GM18502 (cell line): Measurements from ENCODE around the gene TMED1.
"Not testable (repeated sequence)": the region's sequence is repeated elsewhere in the genome, so short reads cannot be mapped to it uniquely, and the experiment has no call there.

Experiments
- ATAC-seq: cut with Tn5 transposase; IDR thresholded peaks from one replicate; pipeline ENCODE4 v1.9.1; 2021; ENCODE audit warnings: mild to moderate bottlenecking; ENCODE audit not compliant: unreplicated experiment, poor library complexity

Gene TMED1

GRCh38 chr19:10835754-10836478, at the start of gene TMED1:
Gene TMED1 (minus strand): TSS chr19:10836212. CDS start chr19:10836191, 21 bp downstream.
- ATAC-seq = peak; percentile 78

GRCh38 chr19:10885201-10886169, 49.5 kb upstream of the TMED1 start:
- ATAC-seq = no peak

DNA sequence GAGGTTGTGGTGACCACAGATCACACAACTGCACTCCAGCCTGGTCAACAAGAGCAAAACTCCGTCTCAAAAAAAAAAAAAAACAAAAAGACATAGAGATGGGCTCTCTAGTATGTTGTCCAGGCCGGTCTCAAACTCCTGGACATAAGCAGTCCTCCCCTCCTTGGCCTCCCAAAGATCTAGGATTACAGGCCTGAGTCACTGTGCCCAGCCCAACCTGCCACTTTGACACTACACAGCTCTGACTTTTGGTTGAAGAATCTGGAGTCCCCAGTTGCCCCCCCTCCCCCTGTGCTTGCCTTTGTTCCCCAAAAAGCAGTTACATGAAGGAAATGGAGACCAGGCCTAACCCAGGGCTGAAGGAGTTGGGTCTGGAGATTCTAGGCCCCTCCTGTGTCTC, 48.3 kb upstream of the TMED1 start:
- no peak for ATAC-seq

GRCh38 chr19:10882108-10882457, 46.1 kb upstream of the TMED1 start:
- no peak for ATAC-seq

DNA sequence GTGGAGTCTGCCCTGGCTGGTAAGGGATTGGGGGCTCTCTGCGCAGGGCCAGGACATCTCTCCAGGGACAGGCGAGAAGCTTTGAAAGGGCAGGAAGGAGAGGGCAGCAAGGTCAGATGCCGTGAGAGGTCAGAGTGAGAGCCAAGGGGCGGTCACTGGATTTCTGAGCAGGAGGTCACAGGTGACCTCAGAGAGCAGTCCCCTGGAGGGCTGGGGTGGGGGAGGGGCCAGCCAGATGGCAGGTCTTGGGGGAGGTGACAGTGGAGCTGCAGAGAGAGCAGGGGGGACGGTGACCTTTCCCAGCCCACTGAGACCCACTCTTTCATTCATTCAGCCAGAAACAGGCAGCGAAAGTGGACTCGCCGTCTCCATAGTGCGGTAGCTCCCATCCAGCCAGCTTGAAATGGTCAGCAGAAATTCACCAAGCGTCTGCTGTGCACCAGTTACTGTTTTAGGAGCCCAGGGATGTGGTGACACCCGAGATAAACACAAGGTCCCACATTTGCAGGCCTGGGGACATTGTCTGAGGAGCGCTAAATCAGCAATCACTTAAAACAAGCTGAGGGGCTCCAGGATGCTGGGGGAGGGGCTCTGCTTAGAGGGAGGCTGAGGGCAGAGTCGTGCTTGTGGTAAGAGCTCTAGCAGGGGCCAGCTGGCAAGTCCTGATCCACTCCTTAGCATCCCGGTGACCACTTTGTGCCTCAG, 45.5 kb upstream of the TMED1 start:
- no peak for ATAC-seq

DNA sequence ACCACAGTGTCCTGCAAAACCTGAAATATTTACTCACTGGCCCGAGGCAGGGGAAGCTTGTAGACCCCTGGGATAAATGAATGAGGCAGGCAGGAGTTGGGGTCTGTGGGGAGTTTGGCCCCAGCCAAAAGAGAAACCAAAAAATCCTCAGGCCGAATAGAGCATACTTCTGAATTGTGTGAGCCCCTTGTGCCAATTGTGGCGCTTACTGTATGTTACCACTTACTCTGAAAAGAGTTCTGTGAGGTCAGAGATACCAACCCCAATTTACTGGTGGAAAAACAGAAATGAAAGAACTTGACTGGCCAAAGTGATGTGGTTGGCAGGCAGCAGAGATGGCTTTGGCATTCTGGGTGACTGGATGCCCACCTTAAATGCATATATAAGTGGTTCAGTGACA, 42.2 kb upstream of the TMED1 start:
- no peak for ATAC-seq

DNA sequence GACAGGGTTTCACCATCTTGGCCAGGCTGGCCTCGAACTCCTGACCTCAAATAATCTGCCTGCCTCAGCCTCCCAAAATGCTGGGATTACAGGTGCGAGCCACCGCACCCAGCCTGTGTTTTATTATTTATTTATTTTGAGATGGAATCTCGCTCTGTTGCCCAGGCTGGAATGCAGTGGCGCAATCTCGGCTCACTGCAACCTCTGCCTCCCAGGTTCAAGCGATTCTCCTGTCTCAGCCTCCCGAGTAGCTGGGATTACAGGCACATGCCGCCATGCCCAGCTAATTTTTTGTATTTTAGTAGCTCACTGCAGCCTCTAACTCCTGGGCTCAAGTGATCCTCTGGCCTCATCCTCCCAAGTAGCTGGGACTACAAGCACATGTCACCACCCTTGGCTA, 41.6 kb upstream of the TMED1 start:
- not testable (repeated sequence) for ATAC-seq

DNA sequence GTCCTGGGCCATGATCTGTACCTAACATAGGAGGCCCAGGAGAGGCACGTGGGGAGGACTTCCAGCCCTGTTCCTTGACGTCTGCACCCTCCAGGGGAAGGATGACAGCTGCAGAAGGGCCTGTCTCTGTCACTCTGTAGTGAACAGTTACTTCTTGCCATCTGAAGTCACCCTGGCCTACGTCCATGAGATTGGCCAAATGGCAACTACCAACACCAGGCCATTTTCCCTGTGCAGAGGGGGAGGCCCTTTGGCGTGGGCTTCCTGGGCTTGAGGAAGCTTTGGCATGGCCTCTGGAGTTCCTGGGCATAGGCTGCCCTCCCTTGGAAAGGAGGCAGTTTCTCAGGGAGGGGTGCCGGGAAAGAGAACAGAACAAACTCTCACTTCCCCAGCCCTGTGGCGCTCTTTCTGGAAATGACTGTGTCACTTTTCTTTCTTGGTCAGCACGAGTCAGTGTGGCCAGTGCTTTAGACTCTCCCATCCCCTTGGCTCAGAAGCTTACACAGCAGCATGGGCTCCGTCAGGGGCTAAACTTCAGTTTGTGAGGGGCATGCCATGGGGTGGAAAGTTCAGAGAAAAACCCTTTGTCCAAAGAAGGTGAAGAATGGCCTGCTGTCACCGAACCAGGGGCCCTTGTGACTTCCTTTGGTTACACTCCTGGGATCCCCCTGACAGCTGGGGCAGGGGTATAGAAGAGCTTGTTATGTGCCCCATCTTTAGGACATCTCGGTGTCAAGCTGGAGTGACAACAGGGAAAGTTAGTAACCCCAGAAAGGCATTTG, 40.6 kb upstream of the TMED1 start:
- peak; percentile 64 for ATAC-seq

DNA sequence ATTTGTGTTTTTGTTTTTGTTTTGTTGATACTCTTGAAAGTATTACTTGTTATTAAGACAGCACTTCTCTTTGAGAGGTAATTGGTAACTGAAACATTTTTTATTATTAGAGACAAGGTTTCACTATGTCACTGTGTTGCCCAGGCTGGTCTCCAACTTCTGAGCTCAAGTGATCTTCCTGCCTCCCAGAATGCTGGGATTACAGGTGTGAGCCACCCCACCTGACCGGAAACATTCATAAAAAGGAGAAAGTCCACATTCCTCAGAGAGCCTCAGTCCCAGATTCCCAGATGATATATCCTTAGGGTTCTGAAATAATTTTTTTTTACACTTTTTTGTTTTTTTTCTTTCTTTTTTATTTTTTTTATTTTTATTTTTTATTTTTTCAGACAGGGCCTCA, 38.0 kb upstream of the TMED1 start:
- ATAC-seq = no peak

DNA sequence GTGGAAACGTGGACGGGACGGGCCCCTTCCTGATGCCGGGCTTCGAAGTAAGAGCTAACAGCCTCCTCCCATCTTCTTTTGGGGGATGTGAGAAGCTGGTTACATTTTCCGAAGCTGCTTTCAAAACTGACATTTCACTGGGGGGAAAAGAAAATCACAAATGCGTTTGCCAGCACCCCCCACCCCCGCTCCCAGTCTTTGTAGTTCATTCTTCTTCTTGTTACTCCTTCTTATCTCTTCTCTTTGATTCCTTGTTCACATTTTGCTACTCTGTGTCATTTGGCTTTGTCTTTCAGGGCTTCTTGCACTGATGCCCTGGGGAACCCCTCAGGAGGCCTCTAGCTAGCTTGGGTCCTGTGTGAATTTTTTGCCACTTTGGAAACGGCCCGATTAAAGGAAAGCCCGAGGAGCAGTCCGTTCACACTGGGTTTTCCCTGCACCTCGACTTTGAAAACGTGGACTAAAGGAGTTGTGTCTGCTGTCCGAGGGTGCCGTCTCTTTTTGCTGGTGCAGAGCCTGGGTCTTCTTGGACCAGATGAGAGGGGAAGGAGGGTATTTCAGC, 36.6 kb upstream of the TMED1 start:
- ATAC-seq = no peak

DNA sequence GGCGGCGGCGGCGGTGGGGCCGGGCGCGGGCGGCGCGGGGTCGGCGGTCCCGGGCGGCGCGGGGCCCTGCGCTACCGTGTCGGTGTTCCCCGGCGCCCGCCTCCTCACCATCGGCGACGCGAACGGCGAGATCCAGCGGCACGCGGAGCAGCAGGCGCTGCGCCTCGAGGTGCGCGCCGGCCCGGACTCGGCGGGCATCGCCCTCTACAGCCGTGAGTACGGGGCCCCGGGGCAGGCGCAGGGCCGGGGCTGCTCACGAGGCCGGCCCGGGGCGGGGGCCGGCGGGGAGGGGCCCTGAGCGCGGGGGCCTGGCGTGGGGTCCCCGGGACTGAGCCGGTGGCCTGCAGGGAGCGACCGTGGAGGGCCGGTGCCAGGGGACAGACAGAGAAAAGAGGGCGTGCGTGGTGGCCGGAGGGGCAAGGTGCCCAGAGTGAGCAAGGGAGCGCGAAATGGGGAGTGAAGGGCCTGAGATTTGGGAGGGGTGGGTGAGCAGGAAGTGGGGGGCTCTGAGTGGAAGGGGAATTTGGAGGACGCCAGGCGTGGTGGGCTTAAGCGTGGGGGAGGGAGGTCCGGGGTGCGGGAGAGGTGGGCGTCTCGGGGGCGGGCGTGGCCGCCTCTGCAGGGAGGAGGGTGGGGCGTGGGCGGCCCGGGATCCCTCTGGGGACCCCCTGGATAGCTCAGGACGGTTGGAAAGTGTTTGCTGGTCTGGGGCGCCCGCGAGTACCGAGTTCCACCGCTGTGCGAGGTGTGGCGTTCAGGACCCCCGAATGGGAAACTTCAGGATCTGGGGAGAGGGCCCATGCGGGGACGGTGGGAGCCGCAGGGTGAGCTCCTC, 35.9 kb upstream of the TMED1 start:
- ATAC-seq = peak; percentile 6

GRCh38 chr19:10870955-10871603, 35.1 kb upstream of the TMED1 start, which contains the start of gene CARM1:
Gene CARM1 (plus strand): TSS chr19:10871553. CDS start chr19:10871703, 150 bp downstream.
- ATAC-seq = peak; percentile 70

DNA sequence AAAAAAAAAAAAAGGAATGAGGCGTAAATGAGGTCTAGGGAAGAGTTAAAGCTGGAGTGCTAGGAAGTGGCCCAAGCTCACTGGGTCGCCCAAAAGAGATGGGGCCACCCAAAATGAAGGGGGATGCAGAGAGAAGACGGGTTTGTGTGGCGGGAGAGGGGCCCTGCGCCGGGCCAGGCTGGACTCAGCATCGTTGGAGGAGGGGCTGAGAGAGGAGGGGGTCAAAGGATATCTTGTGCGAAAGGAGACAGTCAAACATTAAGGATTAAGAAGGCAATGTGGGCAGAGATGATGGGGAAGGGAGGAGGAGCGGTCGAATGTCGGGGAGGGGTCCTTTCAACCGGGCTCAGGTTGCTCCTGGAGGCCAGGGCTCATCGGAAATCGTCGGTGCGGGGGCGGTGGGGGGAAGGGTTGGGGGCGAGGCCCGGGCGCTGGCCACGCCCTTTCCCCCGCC, 34.5 kb upstream of the TMED1 start:
- ATAC-seq = no peak

DNA sequence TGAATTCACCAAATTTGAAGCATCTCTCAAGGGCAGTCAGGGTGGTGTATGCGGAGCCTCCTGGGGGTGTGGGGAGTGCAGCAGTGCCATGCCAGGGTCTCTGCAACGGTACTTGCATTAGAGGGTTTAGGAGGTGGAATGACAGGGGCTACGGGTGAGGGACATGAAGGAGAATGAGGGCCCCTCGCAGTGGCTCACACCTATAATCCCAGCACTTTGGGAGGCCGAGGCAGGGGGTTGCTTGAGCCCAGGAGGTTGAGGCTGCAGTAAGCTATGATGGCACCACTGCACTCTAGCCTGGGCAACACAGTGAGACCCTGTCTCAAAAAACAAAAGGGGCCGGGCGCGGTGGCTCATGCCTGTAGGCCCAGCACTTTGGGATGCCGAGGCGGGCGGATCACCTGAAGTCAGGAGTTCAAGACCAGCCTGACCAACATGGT, 33.9 kb upstream of the TMED1 start:
- not testable (repeated sequence) for ATAC-seq

DNA sequence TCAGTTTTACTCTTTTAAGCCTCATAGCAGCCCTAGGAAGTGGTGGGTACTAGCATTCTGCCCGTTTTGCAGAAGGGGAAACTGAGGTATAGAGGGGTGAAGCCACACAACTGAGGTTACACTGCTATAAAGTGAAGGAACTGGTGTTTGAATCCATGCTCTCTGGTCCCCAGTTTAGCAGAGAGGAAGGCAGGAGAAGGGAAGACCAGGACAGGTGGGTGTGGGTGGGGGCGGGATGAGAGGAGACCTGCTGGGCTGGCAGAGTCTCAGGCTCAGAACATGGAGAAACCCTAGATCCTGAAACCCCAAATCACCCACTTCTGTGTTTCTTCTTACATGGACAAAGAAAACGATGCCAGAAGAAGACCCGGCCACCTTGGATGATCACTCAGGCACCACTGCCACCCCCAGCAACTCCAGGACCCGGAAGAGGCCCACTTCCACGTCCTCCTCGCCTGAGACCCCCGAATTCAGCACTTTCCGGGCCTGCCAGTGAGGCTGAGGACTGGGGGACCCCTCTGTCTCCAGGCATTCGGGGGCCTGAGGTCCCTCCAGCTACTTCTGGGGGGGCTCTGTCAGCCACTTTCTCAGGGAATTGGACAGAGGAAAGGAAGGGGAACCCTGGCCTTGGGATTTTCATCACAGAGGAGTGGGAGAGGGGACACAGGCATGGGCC, 33.0 kb upstream of the TMED1 start:
- no peak for ATAC-seq

- no peak for ATAC-seq
Observed at GRCh38 chr19:10866495-10866894, 30.5 kb upstream of the TMED1 start.

GRCh38 chr19:10864538-10864899, 28.5 kb upstream of the TMED1 start:
- ATAC-seq = no peak
